H1 (cell line): Measurements from ENCODE around the gene NPY5R. TPM values are rescaled to one million over a fixed set of nuclear protein-coding genes. Genes with fewer than 3 reads are reported as not detected.

Experiments used
- CTCF ChIA-PET: fragments of 300-600 bp; sonication (Branson Sonifier 250); formaldehyde crosslinking; loops from one replicate; lab custom pipeline; 2021; ENCODE audit not compliant: partially characterized antibody; lab: Charles Lee
- POLR2A ChIA-PET: fragments of 300-600 bp; sonication (Branson Sonifier 250); formaldehyde crosslinking; loops from one replicate; lab custom pipeline; 2021; ENCODE audit warnings: inconsistent platforms; ENCODE audit not compliant: partially characterized antibody; lab: Charles Lee
- DNase-seq, 2 experiments: peaks; one replicate each; pipeline versions ENCODE4 v3.0.0 to v3.0.0-alpha.2; 2010 to 2022; ENCODE audit warnings: low spot score in 2 of 2, low read depth in 1 of 2, mixed read lengths in 1 of 2
- FAIRE-seq: peaks from 2 replicates; lab custom pipeline; 2011; peaks lifted over from hg19 to GRCh38; lab: Jason Lieb, UNC
- H2AFZ ChIP-seq: 2 replicates; pipeline ENCODE4 v1.8.1; 2012; ENCODE audit warnings: low read length, inconsistent platforms
- H2AK5ac ChIP-seq: 2 replicates; pipeline ENCODE4 v1.6.1; 2013; ENCODE audit warnings: low read depth, low read length
- H2BK120ac ChIP-seq: replicated peaks from 2 replicates; pipeline ENCODE3; 2013; ENCODE audit warnings: low read depth, low read length, inconsistent platforms
- H2BK12ac ChIP-seq: 2 replicates; pipeline ENCODE4 v1.6.1; 2013; ENCODE audit warnings: low read depth, low read length
- H2BK15ac ChIP-seq: 2 replicates; pipeline ENCODE4 v1.6.1; 2013; ENCODE audit warnings: low read length
- H2BK20ac ChIP-seq: 2 replicates; pipeline ENCODE4 v1.6.1; 2013; ENCODE audit warnings: low read length
- H2BK5ac ChIP-seq: 2 replicates; pipeline ENCODE4 v1.6.1; 2013; ENCODE audit warnings: low read depth, low read length
- H3K14ac ChIP-seq: 2 replicates; pipeline ENCODE4 v1.6.1; 2013; ENCODE audit warnings: inconsistent platforms; ENCODE audit not compliant: insufficient read length
- H3K18ac ChIP-seq: 2 replicates; pipeline ENCODE4 v1.6.1; 2013; ENCODE audit warnings: low read length; ENCODE audit errors: extremely low read depth
- H3K23ac ChIP-seq: 2 replicates; pipeline ENCODE4 v1.6.1; 2013; ENCODE audit warnings: inconsistent platforms; ENCODE audit not compliant: insufficient read length
- H3K23me2 ChIP-seq: 2 replicates; pipeline ENCODE4 v1.6.1; 2013; ENCODE audit warnings: low read depth, low read length
- H3K27ac ChIP-seq: 2 replicates; pipeline ENCODE4 v1.6.1; 2011; ENCODE audit warnings: low read depth, low read length, inconsistent platforms
- H3K27me3 ChIP-seq, 4 experiments: replicated peaks in 1 of 4; 1 replicate in 1 of 4; 2 replicates in 3 of 4; pipeline versions ENCODE4 v1.6.1 to v1.8.1; 2011 to 2013; ENCODE audit warnings: low read length in 3 of 4, mild to moderate bottlenecking in 3 of 4, inconsistent platforms in 2 of 4, mixed read lengths in 2 of 4, moderate library complexity in 1 of 4; ENCODE audit not compliant: control insufficient read depth in 3 of 4, insufficient read depth in 3 of 4; ENCODE audit errors: extremely low read depth in 1 of 4
- H3K36me3 ChIP-seq, 4 experiments: 2 replicates each; pipeline versions ENCODE4 v1.6.1 to v1.8.1; 2011 to 2013; ENCODE audit warnings: mild to moderate bottlenecking in 4 of 4, low read length in 3 of 4, moderate library complexity in 2 of 4, control low read depth in 1 of 4, inconsistent platforms in 1 of 4; ENCODE audit not compliant: insufficient read depth in 4 of 4, control insufficient read depth in 2 of 4
- H3K4ac ChIP-seq: replicated peaks from 2 replicates; pipeline ENCODE3; 2013; ENCODE audit warnings: low read length, low read depth, mixed read lengths, inconsistent platforms; ENCODE audit not compliant: insufficient read length
- H3K4me1 ChIP-seq, 4 experiments: replicated peaks in 1 of 4; 1 replicate in 1 of 4; 2 replicates in 3 of 4; pipeline versions ENCODE4 v1.6.1 to v1.8.1; 2011 to 2013; ENCODE audit warnings: low read length in 3 of 4, inconsistent platforms in 2 of 4, mixed read lengths in 1 of 4; ENCODE audit not compliant: insufficient read depth in 4 of 4, control insufficient read depth in 3 of 4
- H3K4me2 ChIP-seq, 2 experiments: 2 replicates each; pipeline versions ENCODE4 v1.6.1 to v1.8.1; 2011 to 2013; ENCODE audit warnings: low read depth in 2 of 2, low read length in 2 of 2, control low read depth in 1 of 2, inconsistent platforms in 1 of 2, mild to moderate bottlenecking in 1 of 2; ENCODE audit not compliant: insufficient read depth in 1 of 2
- H3K4me3 ChIP-seq, 4 experiments: fragments of 200-600, 300-600 bp in 1 of 4; sonication (generic), shearing (Covaris generic), sonication (Bioruptor Twin) in 1 of 4; 2 replicates each; pipeline versions ENCODE4 v1.5.1 to v1.8.1; 2011 to 2016; ENCODE audit warnings: low read length in 4 of 4, low read depth in 3 of 4, control low read depth in 2 of 4, inconsistent platforms in 2 of 4, mild to moderate bottlenecking in 2 of 4, mixed read lengths in 1 of 4, moderate library complexity in 1 of 4; ENCODE audit not compliant: insufficient read depth in 2 of 4; ENCODE audit errors: extremely low read depth in 1 of 4
- H3K56ac ChIP-seq: replicated peaks from 2 replicates; pipeline ENCODE3; 2013; ENCODE audit warnings: low read depth, mild to moderate bottlenecking, mixed read lengths, low read length, inconsistent platforms; ENCODE audit not compliant: insufficient read length
- H3K79me1 ChIP-seq: 2 replicates; pipeline ENCODE4 v1.6.1; 2013; ENCODE audit warnings: low read depth, low read length, control low read depth
- H3K79me2 ChIP-seq, 2 experiments: 2 replicates each; pipeline versions ENCODE4 v1.6.1 to v1.8.1; 2012 to 2013; ENCODE audit warnings: low read length in 2 of 2, mild to moderate bottlenecking in 2 of 2, inconsistent platforms in 1 of 2; ENCODE audit not compliant: insufficient read depth in 2 of 2, control insufficient read depth in 1 of 2
- H3K9ac ChIP-seq, 4 experiments: replicated peaks in 1 of 4; 1 replicate in 1 of 4; 2 replicates in 3 of 4; pipeline versions ENCODE4 v1.6.1 to v1.8.1; 2011 to 2013; ENCODE audit warnings: low read depth in 3 of 4, low read length in 3 of 4, control low read depth in 2 of 4, mild to moderate bottlenecking in 2 of 4, moderate library complexity in 2 of 4, inconsistent platforms in 1 of 4; ENCODE audit errors: extremely low read depth in 1 of 4
- H3K9me3 ChIP-seq, 2 experiments: 2 replicates each; pipeline versions ENCODE4 v1.6.1 to v1.8.1; 2012 to 2013; ENCODE audit warnings: mild to moderate bottlenecking in 2 of 2, moderate library complexity in 2 of 2, control low read depth in 1 of 2, inconsistent platforms in 1 of 2, low read depth in 1 of 2, low read length in 1 of 2, mixed read lengths in 1 of 2; ENCODE audit not compliant: insufficient read depth in 2 of 2
- H4K20me1 ChIP-seq, 2 experiments: replicated peaks in 1 of 2; 2 replicates each; pipeline versions ENCODE3 to v1.8.1; 2011 to 2013; ENCODE audit warnings: inconsistent platforms in 2 of 2, low read length in 2 of 2, mild to moderate bottlenecking in 1 of 2; ENCODE audit not compliant: insufficient read depth in 2 of 2, control insufficient read depth in 1 of 2
- H4K5ac ChIP-seq: 2 replicates; pipeline ENCODE4 v1.6.1; 2013; ENCODE audit warnings: low read length, low read depth, mixed read lengths, inconsistent platforms; ENCODE audit not compliant: insufficient read length
- H4K8ac ChIP-seq: 2 replicates; pipeline ENCODE4 v1.8.0; 2013; ENCODE audit warnings: mild to moderate bottlenecking, moderate library complexity, low read length, inconsistent platforms; ENCODE audit not compliant: insufficient read depth; ENCODE audit errors: extremely low read depth
- H4K91ac ChIP-seq: replicated peaks from 2 replicates; pipeline ENCODE3; 2013; ENCODE audit warnings: low read length, mixed read lengths, inconsistent platforms; ENCODE audit not compliant: insufficient read length
- BACH1 ChIP-seq: IDR thresholded peaks from 2 replicates; pipeline ENCODE4 v1.6.1; 2012; ENCODE audit warnings: low read length, improper control_type of control experiment
- CBX8 ChIP-seq: fragments of 300-800, 300-1000 bp; sonication (generic); IDR thresholded peaks from 2 replicates; pipeline ENCODE4 v1.7.1; 2016; ENCODE audit warnings: low read depth, low read length, borderline replicate concordance
- CREB1 ChIP-seq: IDR thresholded peaks from 2 replicates; pipeline ENCODE4 v1.6.1; 2012; ENCODE audit warnings: inconsistent platforms
- CTCF ChIP-seq, 3 experiments: IDR thresholded peaks; 1 replicate in 2 of 3; 2 replicates in 1 of 3; pipeline versions ENCODE4 v1.5.1 to v1.6.1; 2011; ENCODE audit warnings: low read length in 3 of 3, mild to moderate bottlenecking in 3 of 3, inconsistent platforms in 2 of 3, low read depth in 1 of 3, moderate library complexity in 1 of 3; ENCODE audit not compliant: insufficient read depth in 1 of 3; ENCODE audit errors: control extremely low read depth in 1 of 3
- KDM4A ChIP-seq: IDR thresholded peaks from one replicate; pipeline ENCODE4 v1.7.1; 2012; ENCODE audit warnings: low read depth, mild to moderate bottlenecking, moderate library complexity, low read length, inconsistent platforms; ENCODE audit not compliant: severe bottlenecking
- MAFK ChIP-seq: IDR thresholded peaks from 2 replicates; pipeline ENCODE4 v1.6.1; 2012; ENCODE audit warnings: low read depth, mild to moderate bottlenecking, improper control_type of control experiment, low read length
- RBBP5 ChIP-seq: IDR thresholded peaks from 2 replicates; pipeline ENCODE4 v1.7.1; 2012; ENCODE audit warnings: low read depth, mild to moderate bottlenecking, inconsistent platforms, low read length, moderate library complexity, borderline replicate concordance
- TEAD4 ChIP-seq: IDR thresholded peaks from 2 replicates; pipeline ENCODE4 v1.6.1; 2012; ENCODE audit warnings: low read depth, low read length, inconsistent platforms, mixed read lengths
- WGBS, 2 experiments: shearing (Covaris generic) in 1 of 2; methylation state at CpG; one replicate each; pipeline versions ENCODE4 v1.1.6 to v1.1.7; 2013 to 2015; ENCODE audit warnings: low lambda C conversion rate in 2 of 2, mixed read lengths in 2 of 2, inconsistent platforms in 1 of 2, low coverage in 1 of 2, missing lambda C conversion rate in 1 of 2; ENCODE audit not compliant: insufficient replicate concordance in 2 of 2, insufficient coverage in 1 of 2, insufficient read length in 1 of 2; ENCODE audit errors: extremely low coverage in 1 of 2, missing lambda C conversion rate in 1 of 2; 5-methylcytosine and 5-hydroxymethylcytosine counted together
- polyA plus RNA-seq, 7 experiments: library from polyadenylated mRNA; depleted of rRNA in 3 of 7; stranded (reverse) in 5 of 7; unstranded in 2 of 7; fragments of >200 nt in 5 of 7; fragments of 200-250 nt in 2 of 7; gene quantifications; 1 replicate in 5 of 7; 2 replicates in 1 of 7; 4 replicates in 1 of 7; pipeline versions ENCODE4 v1.2.1 to v1.2.3, GENCODE V29; 2011 to 2013; ENCODE audit warnings: missing spikeins in 2 of 7, mixed read lengths in 2 of 7
- total RNA-seq: library from RNA; stranded (reverse); fragmentation: NEBNext Ultra II Directional; extraction: Animal tissue kit (Norgen Biotek cat#: 25700); gene quantifications from 2 replicates; pipeline ENCODE4 v1.2.1, GENCODE V29; 2021

NPY5R gene
- total and polyA plus RNA-seq, 2 of the 8 experiments (the other 6 are each of a cell fraction or from before 2014, with no cell fraction given): 1.5 to 1.9 TPM

GRCh38 chr4:163331629-163332376 is 11.9 kb upstream of the NPY5R start:
- no peaks in the 10 kb centered on the region for H4K20me1 ChIP-seq
- H2AFZ ChIP-seq: peak overlapping the region; percentile 99
- 0 out of 7 replicates have a peak, but pooled peaks cover 0 to 2% (median 0%) of the 10 kb centered on the region in 4 experiments for H3K4me1 ChIP-seq
- H3K56ac ChIP-seq: no peak overlapping the region
- H4K91ac ChIP-seq: no peak overlapping the region
- peaks cover 4 to 16% (median 12%) of the 10 kb centered on the region in 4 experiments; a peak in 6 of 7 replicates for H3K27me3 ChIP-seq
- peak overlapping the region; percentile 74; the same call in 1 of the 2 replicates for H4K8ac ChIP-seq
- 0 out of 2 replicates have a peak, but pooled peaks cover 2% of the 10 kb centered on the region for H3K79me1 ChIP-seq
- peaks cover 13% of the 10 kb centered on the region for H3K23me2 ChIP-seq
- peak overlapping the region; percentile 50 to 83 (median 80) for H3K4me3 ChIP-seq
- no peak overlapping the region for H3K23ac ChIP-seq
- peaks cover 0 to 3% of the 10 kb centered on the region in 2 experiments; a peak in 2 of 4 replicates for H3K9me3 ChIP-seq
- peak in 1 of 2 experiments; percentile 67 for DNase-seq
- no peak overlapping the region for H3K4ac ChIP-seq
- H2AK5ac ChIP-seq: no peak overlapping the region
- no peak overlapping the region for H2BK15ac ChIP-seq
- peak overlapping the region; percentile 75 to 95 for H3K4me2 ChIP-seq
- no peak overlapping the region; the same call in 1 of the 2 replicates for H3K18ac ChIP-seq
- no peaks in the 10 kb centered on the region for H3K36me3 ChIP-seq
- H3K9ac ChIP-seq: peak overlapping the region in 2 of 4 experiments; percentile 18 to 64; a peak in 4 of 7 replicates
- no peak for FAIRE-seq
- H2BK5ac ChIP-seq: no peak overlapping the region
- H3K79me2 ChIP-seq: peaks cover 0 to 5% of the 10 kb centered on the region in 2 experiments; a peak in 1 of 4 replicates
- no peak overlapping the region for H2BK20ac ChIP-seq
- no peak overlapping the region for H4K5ac ChIP-seq
- H3K27ac ChIP-seq: no peak overlapping the region
- no peak overlapping the region for H2BK120ac ChIP-seq
- WGBS, 2 experiments: 2% methylated on average over 45 of the region's 58 CpGs; no CpG with 5 or more reads in 1 of the 2 experiments
- no peak overlapping the region; the same call in 1 of the 2 replicates for H2BK12ac ChIP-seq
- no peak overlapping the region for H3K14ac ChIP-seq
- CTCF ChIA-PET: interaction anchor here (0.5 to 4.7 kb wide), 40 partner anchors 9 to 417 kb away, joined by 3 to 75 read pairs (median 4); partner anchors contain the start of gene NAF1
- POLR2A ChIA-PET: interaction anchor here (0.9 to 2.8 kb wide), 12 partner anchors 10 to 220 kb away, joined by 3 to 15 read pairs (median 4); partner anchors contain the start of genes NAF1 and TMA16
- TF ChIP-seq CBX8 (no peak), TEAD4 (no peak), CTCF (IDR thresholded peaks at IDR 0.05; ENCODE audit: control extremely low read depth in 1 of 3, insufficient read depth in 1 of 3, low read depth in 1 of 3, low read length in 3 of 3) (peak in 2 of 3 experiments; percentile 12 to 13; a peak in 3 of 4 replicates), BACH1 (peak; percentile 4; the same call in 1 of the 2 replicates), RBBP5 (peak; percentile 45; the same call in 1 of the 2 replicates), KDM4A (peak; percentile 96), MAFK (no peak), CREB1 (no peak)
